Bone marrow (tissue), 2 donors: Measurements from ENCODE around the gene MYPOP.
A peak's percentile ranks its signal among the peaks of the same experiment; 100 is the strongest.

Experiments
- DNase-seq, 2 donors: peaks; one replicate each; lab custom pipeline; 2025; lab: John Stamatoyannopoulos, UW

The MYPOP gene

DNA sequence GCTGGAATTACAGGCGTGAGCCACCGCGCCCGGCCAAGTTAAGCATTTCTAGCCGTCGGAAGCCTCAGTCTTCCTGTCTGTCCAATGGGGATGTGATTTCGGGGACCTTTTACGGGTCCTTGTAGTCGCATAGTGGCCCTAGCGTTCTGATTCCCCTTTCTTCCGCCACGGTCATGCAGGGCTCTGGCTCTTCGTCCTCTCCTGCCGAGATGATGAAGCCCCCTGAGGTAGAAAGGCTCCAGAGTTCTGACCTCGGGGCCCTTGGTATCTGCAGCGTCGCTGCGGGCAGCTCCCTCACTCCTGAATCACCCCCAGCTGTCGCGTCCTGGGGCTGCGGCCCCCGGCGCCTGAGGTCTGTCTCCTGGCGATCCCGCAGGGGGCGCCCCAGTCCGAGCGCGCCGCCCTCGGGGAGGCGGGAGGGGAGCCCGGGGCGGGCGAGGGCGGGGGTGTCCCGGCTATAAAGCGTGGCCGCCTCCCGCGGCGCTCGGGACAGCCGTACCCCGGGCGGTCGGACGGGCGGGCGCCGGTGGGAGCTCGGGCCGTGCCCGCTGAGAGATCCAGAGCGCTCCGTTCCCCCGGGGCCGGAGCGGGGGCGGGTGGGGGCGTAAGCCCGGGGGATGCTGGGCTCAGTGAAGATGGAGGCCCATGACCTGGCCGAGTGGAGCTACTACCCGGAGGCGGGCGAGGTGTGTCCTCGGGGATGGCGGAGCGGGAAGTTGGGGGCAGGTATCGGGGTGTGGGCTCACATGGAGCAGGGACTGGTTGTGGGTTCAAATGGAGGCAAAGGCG is 38.4 kb downstream of the MYPOP start, which contains the start of gene FOXA3:
Gene FOXA3, plus strand, starts transcription at position 487 of the 789 bp plus-strand sequence. Its CDS starts 131 bp downstream, at position 618.
- DNase-seq = peak; percentile 19 to 42

DNA sequence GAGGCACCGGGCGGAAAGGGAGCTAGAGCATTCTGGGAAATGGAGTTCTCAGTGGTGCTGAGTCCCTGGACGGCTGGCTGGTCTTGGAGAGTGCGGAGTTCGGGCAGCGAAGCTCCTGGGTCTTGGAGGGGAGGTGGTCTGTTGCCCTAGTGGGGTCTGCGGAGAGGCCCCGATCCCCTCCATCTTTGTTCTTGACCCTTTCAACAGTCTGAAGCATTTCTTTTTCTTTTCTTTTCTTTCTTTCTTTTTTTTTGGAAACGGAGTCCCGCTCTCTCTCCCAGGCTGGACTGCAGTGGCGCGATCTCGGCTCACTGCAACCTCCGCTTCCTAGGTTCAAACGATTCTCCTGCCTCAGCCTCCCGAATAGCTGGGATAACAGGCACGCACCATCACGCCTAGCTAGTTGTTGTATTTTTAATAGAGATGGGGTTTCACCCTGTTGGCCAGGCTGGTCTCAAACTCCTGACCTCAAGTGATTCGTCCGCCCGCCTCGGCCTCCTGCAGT is 39.0 kb downstream of the MYPOP start:
- no peak for DNase-seq

DNA sequence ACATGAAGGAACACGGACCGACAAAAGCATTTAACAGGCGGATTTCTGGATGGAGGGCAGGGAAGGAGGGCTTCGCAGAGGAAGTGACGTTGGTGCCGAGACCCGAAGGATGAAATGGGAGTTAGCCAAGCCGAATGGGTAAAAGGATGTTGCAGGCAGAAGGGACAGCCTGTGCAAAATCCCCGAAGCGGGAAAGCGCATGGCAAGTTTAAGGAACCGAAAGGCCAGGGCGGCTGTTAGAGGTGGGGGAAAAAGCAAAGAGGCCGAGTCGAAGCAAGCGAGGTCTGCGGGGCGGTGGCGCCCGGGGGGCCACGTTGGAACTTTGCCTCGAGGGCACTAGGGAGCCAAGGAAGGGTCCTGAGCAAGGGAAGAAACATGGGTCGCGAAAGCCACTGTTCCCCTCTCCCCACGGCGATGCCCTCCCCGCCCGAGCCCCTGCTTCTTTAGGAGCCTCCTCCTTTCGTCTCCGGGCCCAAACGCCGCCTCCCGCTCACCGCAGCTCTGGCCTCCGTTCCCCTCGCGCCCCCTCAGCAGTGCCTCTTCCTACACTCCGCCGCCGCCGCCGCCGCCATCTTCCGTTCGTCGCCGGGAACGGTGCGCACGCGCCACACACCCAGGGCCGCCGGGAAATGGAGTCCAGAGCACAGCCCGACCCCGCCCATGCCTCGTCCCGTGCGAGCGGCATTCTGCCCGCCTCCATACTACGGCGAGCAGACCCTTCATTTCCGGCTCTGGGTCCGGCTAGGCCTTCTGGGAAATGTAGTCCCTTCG is 39.7 kb downstream of the MYPOP start, which contains the start of gene SYMPK:
Gene SYMPK, minus strand, starts transcription at position 584 of the 771 bp plus-strand sequence. CDS start 8,652 bp downstream, outside the sequence.
- DNase-seq = peak; percentile 81 to 98

DNA sequence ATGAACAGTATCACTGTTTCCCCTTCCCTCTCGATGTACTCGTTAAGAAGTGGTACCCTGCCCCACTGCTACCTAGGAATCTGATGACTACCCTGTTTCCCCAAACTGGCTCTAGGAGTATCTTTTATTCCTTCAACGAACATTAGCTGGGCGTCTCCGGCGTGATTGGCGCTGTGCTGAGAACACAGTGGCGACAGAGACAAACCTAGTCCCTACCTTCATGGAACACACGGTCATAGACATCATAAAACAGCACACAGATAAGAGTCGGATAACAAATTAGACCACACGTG is 40.2 kb downstream of the MYPOP start:
- no peak for DNase-seq

DNA sequence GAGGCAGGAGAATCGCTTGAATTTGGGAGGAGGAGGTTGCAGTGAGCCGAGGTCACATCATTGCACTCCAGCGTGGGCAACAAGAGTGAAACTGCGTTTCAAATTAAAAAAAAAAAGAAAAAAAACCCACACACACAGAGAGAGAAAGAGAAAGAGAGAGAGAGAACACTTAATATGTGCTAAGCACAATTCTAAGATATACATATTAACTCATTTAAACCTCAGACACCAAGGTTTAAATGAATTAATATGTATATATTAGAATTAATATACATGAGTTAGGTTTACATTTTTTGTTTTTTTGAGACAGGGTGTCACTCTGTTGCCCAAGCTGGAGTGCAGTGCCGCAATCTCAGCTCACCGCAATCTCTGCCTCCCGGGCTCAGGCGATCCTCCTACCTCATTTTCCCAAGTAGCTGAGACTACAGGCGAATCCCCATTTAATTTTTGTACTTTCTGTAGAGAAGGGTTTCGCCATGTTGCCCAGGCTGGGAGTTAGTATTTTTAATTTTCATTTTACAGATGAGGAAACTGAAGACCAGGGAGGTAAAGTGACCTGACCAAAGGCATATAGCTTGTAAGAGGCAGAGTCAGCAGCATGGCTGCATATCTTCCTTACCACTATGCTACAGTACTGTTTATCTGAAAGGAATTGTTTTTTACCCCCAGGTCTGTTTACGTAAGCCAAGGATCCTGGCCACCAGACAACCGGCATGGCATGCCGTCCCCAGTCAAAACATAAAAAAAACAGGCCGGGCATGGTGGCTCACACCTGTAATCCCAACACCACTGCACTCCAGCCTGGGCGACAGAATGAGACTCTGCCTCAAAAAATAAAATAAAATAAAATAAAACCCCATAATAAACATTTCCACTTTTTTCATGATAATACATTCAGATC is 41.8 kb downstream of the MYPOP start:
- DNase-seq = no peak

DNA sequence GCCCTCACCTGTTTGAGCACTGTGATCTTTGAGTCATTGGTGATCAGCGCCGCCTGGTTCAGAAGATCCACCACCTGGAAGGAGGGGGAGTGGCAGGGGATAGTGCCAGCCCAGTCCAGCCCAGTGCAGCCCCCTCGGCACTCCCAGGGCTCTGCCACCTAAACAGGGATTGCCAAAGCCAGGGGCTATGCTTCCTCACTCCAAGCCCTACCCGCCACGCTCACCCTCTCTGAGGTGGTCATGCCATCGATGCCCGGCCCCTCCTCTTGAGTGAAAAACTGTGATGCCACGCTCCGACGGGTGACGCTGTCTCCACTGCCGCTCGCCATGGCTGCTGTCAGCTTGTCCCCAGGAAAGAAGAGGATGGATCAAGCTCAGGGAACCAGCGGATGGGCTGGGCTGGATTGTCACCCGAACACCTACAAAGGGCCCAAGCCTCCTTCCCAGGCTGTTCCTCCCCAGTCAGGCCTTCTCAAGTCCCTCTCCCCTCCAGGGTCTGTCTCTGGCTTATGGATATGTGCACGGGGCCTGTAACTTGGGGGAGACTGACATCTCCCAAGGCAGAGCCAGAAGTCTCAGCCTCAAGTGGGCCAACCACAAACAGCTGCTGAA is 48.1 kb downstream of the MYPOP start:
- no peak for DNase-seq

DNA sequence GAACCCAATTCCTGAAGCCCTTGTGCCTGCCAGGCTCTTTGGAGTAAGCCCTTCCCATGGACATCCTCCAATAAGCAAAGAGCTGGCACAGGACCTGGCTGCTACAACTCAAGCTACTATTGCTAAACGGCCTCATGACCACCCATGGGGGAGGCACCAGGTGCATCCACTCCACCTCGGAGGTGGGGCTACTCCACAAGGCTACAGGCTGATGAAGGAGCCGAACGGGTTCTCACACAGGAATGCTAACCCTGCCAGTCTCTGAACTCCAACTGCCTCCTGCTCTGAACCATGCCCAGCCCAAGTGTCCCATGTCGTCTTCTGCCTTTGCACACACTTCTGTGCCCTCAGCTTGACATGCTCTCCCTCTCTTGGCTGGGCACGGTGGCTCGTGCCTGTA is 49.4 kb downstream of the MYPOP start:
- no peak for DNase-seq

DNA sequence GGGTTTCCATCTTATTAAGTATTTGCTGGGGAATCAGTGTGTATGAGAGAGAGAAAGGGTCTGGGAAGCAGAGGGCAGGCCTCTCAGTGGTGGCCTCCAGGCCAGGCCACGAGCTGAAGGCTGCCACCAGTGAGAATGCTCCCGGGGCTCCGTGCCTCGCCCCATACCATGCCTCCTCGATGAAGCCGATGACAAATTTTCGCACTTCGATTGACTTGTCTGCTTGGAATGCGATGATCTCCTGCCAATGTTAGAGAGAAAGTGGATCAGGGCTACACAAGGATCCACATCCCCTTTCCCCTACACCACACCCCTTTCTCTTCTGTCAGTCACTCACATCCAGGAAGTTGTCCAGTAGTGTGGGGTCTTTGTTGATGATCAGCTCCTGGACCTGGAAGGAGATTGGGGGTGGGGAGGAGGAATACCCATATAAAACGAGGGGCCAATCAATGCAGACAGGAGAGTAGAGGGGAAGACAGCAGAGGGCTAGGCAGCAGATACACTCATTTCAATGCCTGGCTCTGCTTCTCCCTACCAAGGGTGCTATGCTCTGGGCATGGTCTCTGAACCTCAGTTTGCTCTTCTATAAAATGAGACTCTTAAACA is 50.2 kb downstream of the MYPOP start:
- no peak for DNase-seq

DNA sequence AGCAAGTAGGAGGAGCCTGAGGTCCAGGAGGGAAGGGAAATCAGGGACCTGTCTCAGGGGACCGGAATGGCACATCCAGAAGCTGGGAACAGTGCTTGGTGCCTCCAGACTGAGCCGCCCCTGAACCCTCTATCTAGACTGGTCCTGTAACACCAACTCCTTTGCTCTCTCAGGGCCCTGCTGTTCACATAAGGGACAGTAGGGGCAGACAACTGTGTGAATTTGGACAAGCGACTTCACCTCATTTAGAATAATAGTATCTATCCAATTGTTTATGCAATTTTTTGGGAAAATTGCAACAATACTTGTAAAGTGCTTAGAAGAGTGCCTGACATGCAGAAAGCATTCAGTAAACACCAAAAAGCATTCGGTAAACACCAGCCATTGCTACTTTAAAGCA is 53.5 kb downstream of the MYPOP start:
- no peak for DNase-seq

DNA sequence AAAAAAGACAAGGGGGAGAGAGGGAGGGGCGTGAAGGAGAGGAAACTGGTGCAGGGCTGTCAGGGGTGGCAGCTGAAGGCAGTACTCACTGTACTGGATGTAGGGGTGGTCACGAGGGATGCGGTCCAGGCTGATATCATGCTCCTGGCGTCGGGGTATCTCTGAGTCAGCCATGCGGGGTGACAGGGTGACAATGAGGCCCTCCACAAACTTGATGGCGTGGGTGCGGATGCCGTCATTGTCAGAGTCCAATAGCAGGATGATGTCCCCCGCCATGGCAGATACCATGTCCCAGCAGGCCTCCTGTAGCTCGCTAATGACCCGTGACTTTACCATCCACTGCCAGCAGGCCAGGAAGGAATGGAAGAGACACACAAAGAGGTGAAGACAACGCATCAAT is 54.8 kb downstream of the MYPOP start:
- no peak for DNase-seq

DNA sequence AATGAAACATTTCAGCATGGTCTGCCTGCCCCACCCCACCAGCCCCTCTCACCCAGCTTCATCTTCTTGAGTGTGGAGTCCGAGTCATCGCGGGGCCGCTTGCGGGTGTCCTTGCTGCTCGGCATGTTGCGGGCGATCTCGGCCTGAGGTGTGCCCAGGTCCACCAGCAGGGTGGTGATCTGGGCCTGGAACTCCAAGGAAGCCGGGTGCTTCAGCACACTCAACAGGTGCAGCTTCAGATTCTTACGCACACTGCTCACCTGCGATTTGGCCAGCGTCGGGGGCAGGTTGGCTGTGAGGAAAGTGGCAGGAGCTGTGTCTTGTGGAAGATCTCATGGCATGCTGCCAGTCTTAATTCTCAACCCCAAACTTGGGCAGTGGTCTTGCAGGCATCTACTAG is 60.2 kb downstream of the MYPOP start:
- DNase-seq = no peak
